Adrenal gland (tissue), 5 donors: ENCODE data around the gene SIDT2.

Experiments used
- POLR2A ChIP-seq, 2 donors: fragments of 450-650 bp; IDR thresholded peaks; one replicate each; pipeline ENCODE4 v1.6.1; 2017; ENCODE audit warnings: antibody characterized with exemption in 2 of 2, mild to moderate bottlenecking in 2 of 2, moderate library complexity in 1 of 2
- TF ChIP-seq, protein P1 (sequence below), 6 experiments: fragments of 450-650 bp in 4 of 6; fragments of 200-600 bp in 2 of 6; sonication (generic) in 1 of 6; IDR thresholded peaks; 1 replicate in 5 of 6; 2 replicates in 1 of 6; pipeline versions ENCODE4 v1.5.1 to v1.8.0; 2016 to 2021; ENCODE audit warnings: antibody characterized with exemption in 6 of 6, mild to moderate bottlenecking in 2 of 6, moderate library complexity in 1 of 6
- donor health status: DM: no; HTN: no; CAD: no.

DNA sequence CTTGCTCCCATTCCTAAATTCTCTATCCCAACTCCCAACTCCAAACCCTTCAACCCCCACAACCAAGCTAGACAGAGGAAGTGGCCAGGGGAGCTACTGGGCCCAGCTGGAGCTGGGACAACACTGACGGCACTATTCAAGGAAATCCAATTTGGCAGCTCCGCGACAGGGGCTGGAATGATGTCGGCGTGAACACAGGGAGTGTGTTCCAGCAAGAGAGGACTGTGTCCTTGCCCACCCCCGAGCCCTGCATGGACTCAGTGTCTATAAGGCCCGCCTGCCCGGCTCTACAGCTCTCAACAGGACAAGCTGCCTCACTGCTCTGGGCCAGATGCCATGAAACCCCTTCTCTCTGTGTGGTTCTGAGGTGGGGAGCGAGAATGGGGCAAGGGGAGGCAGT lies 42.0 kb downstream of the SIDT2 start:
- TF ChIP-seq, protein P1, sequence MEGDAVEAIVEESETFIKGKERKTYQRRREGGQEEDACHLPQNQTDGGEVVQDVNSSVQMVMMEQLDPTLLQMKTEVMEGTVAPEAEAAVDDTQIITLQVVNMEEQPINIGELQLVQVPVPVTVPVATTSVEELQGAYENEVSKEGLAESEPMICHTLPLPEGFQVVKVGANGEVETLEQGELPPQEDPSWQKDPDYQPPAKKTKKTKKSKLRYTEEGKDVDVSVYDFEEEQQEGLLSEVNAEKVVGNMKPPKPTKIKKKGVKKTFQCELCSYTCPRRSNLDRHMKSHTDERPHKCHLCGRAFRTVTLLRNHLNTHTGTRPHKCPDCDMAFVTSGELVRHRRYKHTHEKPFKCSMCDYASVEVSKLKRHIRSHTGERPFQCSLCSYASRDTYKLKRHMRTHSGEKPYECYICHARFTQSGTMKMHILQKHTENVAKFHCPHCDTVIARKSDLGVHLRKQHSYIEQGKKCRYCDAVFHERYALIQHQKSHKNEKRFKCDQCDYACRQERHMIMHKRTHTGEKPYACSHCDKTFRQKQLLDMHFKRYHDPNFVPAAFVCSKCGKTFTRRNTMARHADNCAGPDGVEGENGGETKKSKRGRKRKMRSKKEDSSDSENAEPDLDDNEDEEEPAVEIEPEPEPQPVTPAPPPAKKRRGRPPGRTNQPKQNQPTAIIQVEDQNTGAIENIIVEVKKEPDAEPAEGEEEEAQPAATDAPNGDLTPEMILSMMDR (IDR thresholded peaks at IDR 0.05): no peak
- TF ChIP-seq POLR2A (IDR thresholded peaks at IDR 0.05): no peak
